HUES48 (cell line): ENCODE measurements around the gene CWF19L2.
"Not testable (repeated sequence)": the region's sequence is repeated elsewhere in the genome, so short reads cannot be mapped to it uniquely, and the experiment has no call there.

Source experiments
- H3K27ac ChIP-seq: one replicate; pipeline ENCODE4 v1.7.0; 2013; ENCODE audit warnings: low read depth, low read length, inconsistent platforms
- H3K27me3 ChIP-seq: 2 replicates; pipeline ENCODE4 v1.6.1; 2013; ENCODE audit warnings: mild to moderate bottlenecking, low read length; ENCODE audit not compliant: control insufficient read depth, insufficient read depth
- H3K36me3 ChIP-seq: 2 replicates; pipeline ENCODE4 v1.6.1; 2013; ENCODE audit warnings: low read length; ENCODE audit not compliant: control insufficient read depth, insufficient read depth
- H3K4me1 ChIP-seq: 2 replicates; pipeline ENCODE4 v1.6.1; 2013; ENCODE audit warnings: mild to moderate bottlenecking, low read length; ENCODE audit not compliant: control insufficient read depth, insufficient read depth
- H3K4me3 ChIP-seq: 2 replicates; pipeline ENCODE4 v1.5.1; 2013; ENCODE audit warnings: mild to moderate bottlenecking, low read depth, low read length
- H3K9ac ChIP-seq: 2 replicates; pipeline ENCODE4 v1.6.1; 2013; ENCODE audit warnings: mild to moderate bottlenecking, low read depth, low read length, moderate library complexity
- H3K9me3 ChIP-seq: 2 replicates; pipeline ENCODE4 v1.6.1; 2013; ENCODE audit warnings: low read length; ENCODE audit not compliant: control insufficient read depth, insufficient read depth

CWF19L2 gene

DNA sequence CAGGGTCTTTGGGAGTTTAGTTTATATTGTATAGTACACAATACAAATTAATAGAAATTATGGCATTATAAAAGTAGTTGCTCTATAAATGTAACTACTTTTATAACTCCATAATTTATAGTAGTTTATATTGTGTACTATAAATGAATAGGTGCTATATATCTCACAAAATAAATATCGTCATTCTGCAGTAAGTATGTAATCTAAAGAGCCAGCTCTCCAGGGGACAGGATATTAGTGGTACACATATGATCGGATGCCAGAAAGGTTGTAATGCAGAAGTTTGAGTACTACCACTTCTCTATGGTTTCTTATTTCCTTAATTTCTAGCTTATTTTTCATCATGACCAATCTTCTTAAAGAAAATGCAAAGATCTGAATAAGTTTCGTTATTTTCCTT is 20.2 kb upstream of the CWF19L2 start:
- H3K9ac ChIP-seq, result no peak overlapping the region
- H3K36me3 ChIP-seq, result no peaks in the 10 kb centered on the region
- no peak overlapping the region for H3K27ac ChIP-seq
- H3K4me3 ChIP-seq, result no peak overlapping the region
- H3K4me1 ChIP-seq, result no peaks in the 10 kb centered on the region
- H3K27me3 ChIP-seq, result no peaks in the 10 kb centered on the region
- no peaks in the 10 kb centered on the region for H3K9me3 ChIP-seq

DNA sequence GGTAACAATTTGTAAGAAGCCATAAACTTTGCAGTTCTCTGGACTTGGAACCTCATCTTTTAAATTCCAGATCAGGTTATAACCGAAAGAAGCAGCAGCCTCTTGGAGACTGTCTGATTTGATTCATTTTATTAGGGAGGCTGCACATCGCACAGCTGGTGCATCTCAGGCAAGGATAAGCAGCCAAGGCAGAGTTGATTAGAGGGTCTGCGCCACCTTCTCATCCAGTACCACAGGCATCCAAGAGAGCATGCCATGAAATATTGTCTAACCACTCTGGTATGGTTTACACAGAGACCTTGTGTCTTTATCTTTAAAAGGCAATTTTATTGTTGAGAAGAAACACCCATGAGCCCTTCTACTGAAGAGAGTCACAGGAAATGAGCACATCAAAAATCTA is 16.2 kb upstream of the CWF19L2 start:
- H3K36me3 ChIP-seq, result no peaks in the 10 kb centered on the region
- H3K27me3 ChIP-seq, result no peaks in the 10 kb centered on the region
- H3K9me3 ChIP-seq, result no peaks in the 10 kb centered on the region
- H3K4me3 ChIP-seq, result no peak overlapping the region
- no peak overlapping the region for H3K27ac ChIP-seq
- H3K4me1 ChIP-seq, result no peaks in the 10 kb centered on the region
- H3K9ac ChIP-seq, result no peak overlapping the region

DNA sequence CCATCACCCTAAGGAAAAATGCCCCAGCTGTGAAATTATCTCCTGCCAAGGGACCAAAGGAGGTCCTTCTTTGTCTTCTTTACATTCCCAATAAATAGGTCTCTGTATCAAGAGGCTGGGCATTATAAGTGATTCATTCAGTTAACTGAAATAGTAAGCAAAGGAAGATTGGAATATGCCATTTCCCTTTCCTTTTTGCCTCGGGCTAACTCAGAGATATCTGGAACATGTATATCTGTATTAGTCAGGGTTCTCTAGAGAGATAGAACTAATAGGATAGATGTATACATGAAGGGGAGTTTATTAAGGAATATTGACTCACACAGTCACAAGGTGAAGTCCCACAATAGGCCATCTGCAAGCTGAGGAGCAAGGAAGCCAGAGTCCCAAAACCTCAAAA is 15.3 kb upstream of the CWF19L2 start:
- no peaks in the 10 kb centered on the region for H3K36me3 ChIP-seq
- H3K27ac ChIP-seq, result no peak overlapping the region
- H3K9me3 ChIP-seq, result no peaks in the 10 kb centered on the region
- no peak overlapping the region for H3K4me3 ChIP-seq
- no peaks in the 10 kb centered on the region for H3K4me1 ChIP-seq
- no peaks in the 10 kb centered on the region for H3K27me3 ChIP-seq
- H3K9ac ChIP-seq, result no peak overlapping the region

DNA sequence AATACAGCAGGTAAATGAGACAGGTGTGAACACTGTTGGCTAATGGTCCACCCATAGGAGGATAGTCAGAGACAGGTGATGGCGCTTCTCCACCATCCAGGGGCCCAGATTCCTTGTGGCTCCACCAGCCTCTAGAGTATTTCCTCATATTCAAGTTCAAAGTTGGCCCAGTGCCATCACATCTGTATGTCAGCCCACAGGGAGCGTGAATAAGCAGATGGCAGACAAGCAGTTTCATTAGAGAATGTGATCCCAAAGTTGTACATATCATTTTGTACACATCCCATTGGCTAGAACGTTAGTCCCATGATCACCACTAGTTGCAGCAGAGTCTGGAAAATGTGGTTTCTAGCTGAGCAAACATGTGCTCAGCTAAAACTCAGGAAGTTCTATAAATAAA is 11.0 kb upstream of the CWF19L2 start:
- Histone ChIP-seq H3K36me3 (no peaks in the 10 kb centered on the region), H3K27ac (no peak overlapping the region)

DNA sequence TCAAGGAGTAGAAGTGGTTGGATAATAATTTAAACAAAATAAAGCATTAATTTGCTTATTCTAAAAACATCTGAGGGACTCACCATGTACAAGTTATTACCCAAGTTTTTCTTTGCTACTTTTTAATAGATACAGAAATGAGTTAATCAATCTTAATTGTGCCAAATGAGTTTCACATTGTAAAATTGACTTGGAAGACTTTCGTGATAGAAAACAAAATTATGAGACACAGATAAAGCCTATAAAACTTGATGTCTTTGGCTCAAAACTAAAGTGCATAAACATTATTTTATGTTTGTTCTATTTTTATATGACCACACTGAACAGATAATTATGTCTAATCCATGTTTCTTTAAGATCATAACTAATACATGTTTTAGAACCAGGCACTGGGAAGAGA is 10.1 kb upstream of the CWF19L2 start:
- no peaks in the 10 kb centered on the region for H3K27me3 ChIP-seq
- H3K9ac ChIP-seq, result no peak overlapping the region
- H3K9me3 ChIP-seq, result no peaks in the 10 kb centered on the region
- H3K36me3 ChIP-seq, result no peaks in the 10 kb centered on the region
- no peak overlapping the region for H3K4me3 ChIP-seq
- H3K27ac ChIP-seq, result no peak overlapping the region
- H3K4me1 ChIP-seq, result no peaks in the 10 kb centered on the region

More for the DNA sequence above, 11.0 kb upstream of the CWF19L2 start:
- H3K9me3 ChIP-seq, result no peaks in the 10 kb centered on the region
- no peak overlapping the region for H3K9ac ChIP-seq
- H3K4me1 ChIP-seq, result no peaks in the 10 kb centered on the region
- H3K27me3 ChIP-seq, result no peaks in the 10 kb centered on the region
- no peak overlapping the region for H3K4me3 ChIP-seq

DNA sequence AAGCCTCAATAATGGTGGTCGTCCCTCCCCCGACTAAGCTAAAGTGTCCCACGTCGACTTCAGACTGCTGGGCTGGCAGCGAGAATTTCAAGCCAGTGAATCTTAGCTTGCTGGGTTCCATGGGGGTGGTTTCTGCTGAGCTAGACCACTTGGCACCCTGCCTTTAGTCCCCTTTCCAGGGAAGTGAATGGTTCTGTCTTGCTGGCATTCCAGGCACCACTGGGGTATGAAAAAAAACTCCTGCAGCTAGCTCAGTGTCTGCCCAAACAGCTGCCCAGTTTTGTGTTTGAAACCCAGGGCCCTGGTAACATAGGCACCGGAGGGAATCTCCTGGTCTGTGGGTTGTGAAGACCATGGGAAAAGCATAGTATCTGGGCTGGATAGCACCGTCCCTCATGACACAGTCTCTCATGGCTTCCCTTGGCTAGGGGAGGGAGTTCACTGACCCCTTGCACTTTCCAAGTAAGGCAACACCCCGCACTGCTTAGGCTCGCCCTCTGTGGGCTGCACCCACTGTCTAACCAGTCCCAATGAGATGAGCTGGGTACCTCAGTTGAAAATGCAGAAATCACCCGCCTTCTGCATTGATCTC is 8.7 kb upstream of the CWF19L2 start:
- H3K27ac ChIP-seq, H3K4me3 ChIP-seq, H3K27me3 ChIP-seq, H3K4me1 ChIP-seq, H3K9ac ChIP-seq, H3K9me3 ChIP-seq, H3K36me3 ChIP-seq: not testable (repeated sequence)

DNA sequence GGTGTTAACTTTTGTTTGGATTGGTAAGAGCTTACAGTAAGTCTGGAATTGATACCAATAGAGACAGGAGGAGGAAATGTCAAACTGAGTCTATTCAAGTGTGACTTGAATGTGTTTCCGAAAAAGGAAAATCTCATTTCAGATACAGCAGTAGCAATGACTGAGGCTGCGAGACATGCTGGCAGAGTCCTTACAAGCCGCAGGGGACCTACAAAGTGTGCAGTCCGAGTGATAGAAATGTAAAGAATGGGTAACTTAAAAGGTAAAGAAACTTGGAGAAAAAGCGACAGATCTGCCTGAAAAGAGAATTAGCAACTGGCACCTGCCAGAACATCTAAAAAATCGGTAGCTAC is 444 bp downstream of the CWF19L2 start:
- H3K36me3 ChIP-seq, result peaks cover 33% of the 10 kb centered on the region
- no peaks in the 10 kb centered on the region for H3K9me3 ChIP-seq
- peaks cover 9% of the 10 kb centered on the region for H3K4me1 ChIP-seq
- H3K4me3 ChIP-seq, result peak overlapping the region; percentile 93
- H3K27ac ChIP-seq, result peak overlapping the region; percentile 67
- H3K9ac ChIP-seq, result peak overlapping the region; percentile 85
- no peaks in the 10 kb centered on the region for H3K27me3 ChIP-seq

DNA sequence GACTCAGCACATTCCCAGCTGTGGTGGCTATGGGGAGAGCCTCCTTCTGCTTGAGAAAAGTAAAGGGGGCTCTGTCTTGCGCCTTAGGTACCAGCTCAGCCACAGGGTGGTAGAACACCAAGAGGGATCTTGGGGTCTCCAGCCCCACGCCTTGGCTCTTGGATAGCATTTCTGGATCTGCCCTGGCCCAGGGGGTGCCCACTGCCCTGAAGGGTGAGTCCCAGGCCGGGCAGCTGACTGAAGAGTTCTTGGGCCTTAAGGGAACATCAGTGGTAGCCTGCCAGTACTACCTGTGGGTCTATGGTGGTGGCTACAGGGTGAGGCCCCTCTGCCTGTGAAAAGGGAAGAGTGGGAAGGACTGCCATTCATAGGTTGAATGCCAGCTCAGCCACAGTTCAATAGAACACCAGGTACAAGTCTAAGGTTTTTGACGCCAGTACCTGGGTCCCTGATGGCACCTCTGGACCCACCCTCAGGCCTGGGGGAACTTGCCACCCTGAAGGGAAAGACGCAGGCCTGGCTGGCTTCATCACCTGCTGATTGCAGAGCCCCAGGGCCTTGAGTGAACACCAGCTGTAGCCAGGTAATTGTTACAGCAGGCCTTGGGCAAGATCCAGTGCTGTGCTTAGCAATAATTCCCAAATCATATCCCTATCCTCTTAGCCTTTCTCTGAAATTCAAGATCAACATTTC is 3.9 kb downstream of the CWF19L2 start:
- H3K27ac ChIP-seq, result no peak overlapping the region
- H3K36me3 ChIP-seq, result peaks cover 37% of the 10 kb centered on the region
- H3K9ac ChIP-seq, result no peak overlapping the region
- H3K27me3 ChIP-seq, result no peaks in the 10 kb centered on the region
- H3K4me1 ChIP-seq, result peaks cover 9% of the 10 kb centered on the region
- no peak overlapping the region for H3K4me3 ChIP-seq
- H3K9me3 ChIP-seq, result no peaks in the 10 kb centered on the region

DNA sequence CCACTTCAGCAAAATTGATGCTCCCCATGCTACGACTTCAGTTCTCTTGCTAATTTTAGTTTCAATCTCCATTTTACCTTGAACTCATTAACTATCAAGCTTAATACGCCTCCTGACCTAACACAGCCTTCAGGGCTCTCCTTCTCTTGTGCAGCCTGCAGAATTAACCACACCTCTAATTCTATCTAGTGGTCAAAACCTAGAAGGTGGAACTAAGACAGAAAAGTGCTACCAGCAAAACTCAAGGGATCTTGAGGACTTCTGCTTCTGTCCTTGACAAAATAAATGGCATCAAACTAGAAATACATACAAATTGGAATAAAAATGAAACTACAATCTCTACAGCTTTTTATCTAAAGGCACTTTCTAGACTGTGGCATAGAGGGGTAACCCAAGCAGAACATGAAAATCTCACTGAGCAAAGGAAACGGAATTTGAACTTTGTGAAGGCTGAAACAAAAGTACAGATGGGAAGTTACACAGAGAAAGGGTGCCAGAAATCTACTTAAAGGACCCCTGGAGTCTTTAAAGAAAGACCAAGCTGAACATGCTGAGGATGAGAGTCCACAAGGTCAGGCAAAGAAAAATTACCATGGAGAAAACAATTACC is 10.7 kb downstream of the CWF19L2 start:
- Histone ChIP-seq H3K27me3 (no peaks in the 10 kb centered on the region), H3K36me3 (peaks cover 19% of the 10 kb centered on the region), H3K4me1 (no peaks in the 10 kb centered on the region), H3K27ac (no peak overlapping the region), H3K4me3 (no peak overlapping the region), H3K9me3 (no peaks in the 10 kb centered on the region), H3K9ac (no peak overlapping the region)

DNA sequence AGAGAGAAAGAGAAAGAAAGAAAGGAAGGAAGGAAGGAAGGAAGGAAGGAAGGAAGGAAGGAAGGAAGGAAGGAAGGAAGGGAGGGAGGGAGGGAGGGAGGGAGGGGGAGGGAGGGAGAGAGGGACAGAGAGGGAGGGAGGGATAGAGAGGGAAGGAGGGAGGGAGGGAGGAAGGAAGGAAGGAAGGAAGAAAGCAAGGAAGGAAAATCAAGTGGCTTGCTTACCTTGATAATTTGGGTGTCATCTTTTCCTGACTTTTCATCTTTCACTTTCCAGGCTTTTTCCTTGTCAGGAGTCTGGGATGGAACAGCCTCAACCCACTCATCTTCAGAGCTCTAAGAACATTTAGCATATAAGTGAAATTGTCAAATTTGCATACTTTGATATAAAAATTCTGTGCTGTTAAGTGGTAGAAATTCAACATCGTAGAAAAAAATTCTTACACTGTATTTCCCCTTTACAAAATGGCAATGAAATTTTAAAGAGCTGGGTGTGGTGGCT is 14.9 kb downstream of the CWF19L2 start:
- H3K4me1 ChIP-seq, result no peaks in the 10 kb centered on the region
- peaks cover 56% of the 10 kb centered on the region for H3K36me3 ChIP-seq

DNA sequence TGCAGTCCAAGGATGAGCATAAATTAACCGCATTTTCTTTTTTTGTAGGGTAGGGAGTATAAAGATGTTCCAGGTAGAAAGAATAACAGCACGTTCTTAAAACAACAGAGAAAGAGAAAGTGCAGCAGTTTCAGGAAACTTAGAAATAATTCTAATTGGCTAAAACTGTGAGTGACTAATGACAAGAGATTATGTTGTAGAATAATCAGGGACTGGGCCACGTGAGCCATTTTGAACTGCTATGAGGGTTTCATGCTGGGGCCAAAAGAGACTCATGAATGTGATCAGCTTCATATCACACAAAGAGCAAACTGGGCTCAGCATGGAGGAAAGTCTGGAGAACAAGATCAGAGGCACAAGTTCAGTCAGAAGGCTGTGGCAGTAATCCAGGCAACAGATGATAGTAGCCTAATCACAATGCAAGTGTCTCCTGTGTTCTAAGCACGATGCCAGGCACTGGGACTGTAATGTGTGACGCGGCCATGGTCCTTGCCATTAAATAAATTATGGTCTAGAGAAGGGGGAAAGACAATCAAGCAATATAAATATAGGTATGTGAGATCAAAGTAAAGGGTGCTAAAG is 17.9 kb downstream of the CWF19L2 start:
- no peaks in the 10 kb centered on the region for H3K27me3 ChIP-seq
- H3K36me3 ChIP-seq, result peaks cover 53% of the 10 kb centered on the region
- H3K9ac ChIP-seq, result no peak overlapping the region
- no peaks in the 10 kb centered on the region for H3K4me1 ChIP-seq
- H3K27ac ChIP-seq, result no peak overlapping the region
- H3K9me3 ChIP-seq, result no peaks in the 10 kb centered on the region
- H3K4me3 ChIP-seq, result no peak overlapping the region

More for the DNA sequence above, 14.9 kb downstream of the CWF19L2 start:
- H3K27ac ChIP-seq, result no peak overlapping the region
- no peaks in the 10 kb centered on the region for H3K27me3 ChIP-seq
- H3K4me3 ChIP-seq, result no peak overlapping the region
- H3K9me3 ChIP-seq, result no peaks in the 10 kb centered on the region
- no peak overlapping the region for H3K9ac ChIP-seq
